GM18520 (cell line): ENCODE data around the gene GABRR1.

Source experiments
- ATAC-seq: cut with Tn5 transposase; IDR thresholded peaks from one replicate; pipeline ENCODE4 v1.9.1; 2021; ENCODE audit not compliant: unreplicated experiment

GABRR1 gene

DNA sequence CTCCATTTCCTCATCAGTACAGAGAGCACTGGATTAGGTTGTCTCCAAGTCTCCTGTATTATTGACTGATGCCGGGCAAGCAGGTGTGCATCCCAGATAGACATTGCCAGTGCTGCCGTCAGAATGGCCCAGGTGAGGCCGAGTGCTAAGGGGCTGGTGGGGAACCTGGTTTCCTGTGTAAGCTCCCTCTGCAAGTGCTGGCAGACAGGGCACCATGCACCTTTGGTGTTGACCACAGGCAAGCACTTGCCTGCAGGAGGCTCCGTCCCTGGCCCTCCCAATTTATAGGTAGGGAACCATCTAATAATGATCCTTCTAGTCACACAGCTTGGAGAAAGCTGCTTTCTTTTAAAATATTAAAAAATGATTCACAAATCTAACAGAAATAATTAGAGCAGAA lies 747 bp downstream of the GABRR1 start:
- ATAC-seq: no peak

DNA sequence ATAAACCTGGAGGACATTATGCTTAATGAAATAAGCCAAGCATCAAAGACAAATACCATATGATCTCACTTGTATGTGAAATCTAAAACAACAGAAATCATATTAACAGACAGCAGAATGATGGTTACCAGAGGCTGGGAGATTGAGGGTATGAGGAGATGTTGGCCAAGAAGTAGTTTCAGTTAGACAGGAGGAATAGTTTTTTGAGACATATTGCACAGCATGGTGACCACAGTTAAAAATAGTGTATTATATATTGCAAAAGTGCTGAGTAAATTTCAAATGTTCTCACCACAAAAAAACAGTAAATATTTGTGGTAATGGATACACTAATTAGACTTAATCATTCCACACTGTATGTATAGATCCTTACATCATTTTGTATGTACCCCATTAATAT lies 1.8 kb downstream of the GABRR1 start:
- no peak for ATAC-seq

DNA sequence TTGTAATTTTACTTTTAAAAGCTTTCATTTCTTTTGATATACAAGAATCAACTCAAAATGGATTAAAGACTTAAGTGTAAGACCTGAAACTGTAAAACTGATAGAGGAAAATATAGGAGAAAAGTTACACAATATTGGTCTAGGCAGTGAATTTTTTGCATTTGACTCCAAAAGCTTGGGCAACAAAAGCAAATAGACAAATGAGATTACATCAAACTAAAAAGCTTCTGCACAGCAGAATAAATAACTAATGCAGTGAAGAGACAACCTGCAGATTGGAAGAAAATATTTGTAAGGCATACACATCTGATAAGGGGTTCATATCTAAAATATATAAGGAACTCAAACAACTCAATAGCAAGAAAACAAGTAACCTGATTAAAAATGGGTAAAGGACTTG lies 3.0 kb downstream of the GABRR1 start:
- no peak for ATAC-seq

DNA sequence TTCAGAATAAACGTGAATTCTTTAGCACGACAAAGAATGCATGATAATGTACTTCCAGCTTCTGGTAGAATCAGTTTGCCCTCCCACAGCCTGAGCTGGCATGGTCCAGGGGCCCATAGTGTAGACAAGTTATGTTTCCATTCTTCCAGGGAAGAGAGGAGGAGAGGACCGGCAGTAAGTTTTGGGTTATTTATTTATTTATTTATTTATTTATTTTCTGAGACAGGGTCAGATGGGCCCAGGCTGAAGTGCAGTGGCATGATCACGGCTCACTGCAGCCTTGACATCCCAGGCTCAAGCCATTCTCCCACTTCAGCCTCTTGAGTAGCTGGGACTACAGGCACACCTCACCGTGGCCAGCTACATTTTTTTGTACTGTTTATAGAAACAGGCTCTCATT lies 4.7 kb downstream of the GABRR1 start:
- no peak for ATAC-seq

DNA sequence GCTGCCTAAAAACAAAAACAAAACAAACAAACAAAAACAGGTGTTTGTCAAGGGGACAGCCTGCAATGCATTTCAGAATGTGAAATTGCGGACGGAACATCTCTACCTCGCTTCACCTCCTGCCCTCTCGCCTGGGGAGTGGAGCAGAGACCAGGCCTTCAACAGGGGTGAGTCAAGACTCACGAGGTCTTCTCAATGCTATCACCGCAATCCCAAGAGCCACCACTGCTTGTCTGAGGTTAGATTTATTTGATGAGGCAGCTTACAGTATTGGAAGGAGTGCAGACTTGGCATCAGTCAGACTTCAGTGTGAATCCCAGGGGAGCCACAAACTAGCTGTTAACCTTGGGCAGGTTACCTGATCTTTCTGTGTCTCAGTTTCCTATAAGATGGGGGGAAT lies 7.7 kb downstream of the GABRR1 start:
- ATAC-seq: no peak

DNA sequence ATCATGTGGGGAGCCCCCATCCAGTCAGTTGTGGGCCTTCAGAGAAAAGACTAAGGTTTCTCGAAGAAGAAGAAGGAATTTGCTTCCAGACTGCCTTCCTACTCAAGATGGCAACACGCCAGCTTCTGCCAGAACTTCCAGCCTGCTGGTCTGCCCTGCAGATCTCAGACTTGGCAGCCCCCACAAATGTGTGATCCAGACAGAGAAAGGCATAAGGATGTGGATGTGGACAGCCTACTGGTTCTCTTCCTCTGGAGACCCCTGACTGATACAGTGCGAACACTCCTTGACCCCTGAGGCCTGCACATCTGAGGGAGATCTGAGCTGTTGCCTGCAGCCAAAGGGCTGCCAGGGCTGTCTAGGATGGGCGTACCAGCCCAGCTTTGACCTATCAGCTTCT lies 8.6 kb downstream of the GABRR1 start:
- no peak for ATAC-seq

DNA sequence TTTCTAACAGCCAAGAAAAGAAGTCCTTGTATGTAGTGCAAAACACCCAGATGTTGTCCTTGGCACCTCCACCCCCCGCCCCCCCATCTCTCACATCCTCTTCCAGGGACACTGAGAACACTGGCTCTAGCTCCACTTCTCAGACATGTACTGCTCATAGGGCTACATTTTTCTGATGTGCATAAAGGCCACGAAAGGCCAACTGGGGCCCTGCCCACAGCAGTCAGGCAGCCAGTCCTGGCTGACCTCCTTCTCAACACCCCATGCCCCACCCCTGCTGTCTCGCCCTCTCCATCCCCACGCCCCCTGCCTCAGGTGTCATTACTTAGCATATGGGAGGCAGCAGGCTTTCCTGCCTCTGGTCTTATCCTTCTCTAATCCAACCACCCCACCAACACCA lies 11.3 kb downstream of the GABRR1 start:
- no peak for ATAC-seq

DNA sequence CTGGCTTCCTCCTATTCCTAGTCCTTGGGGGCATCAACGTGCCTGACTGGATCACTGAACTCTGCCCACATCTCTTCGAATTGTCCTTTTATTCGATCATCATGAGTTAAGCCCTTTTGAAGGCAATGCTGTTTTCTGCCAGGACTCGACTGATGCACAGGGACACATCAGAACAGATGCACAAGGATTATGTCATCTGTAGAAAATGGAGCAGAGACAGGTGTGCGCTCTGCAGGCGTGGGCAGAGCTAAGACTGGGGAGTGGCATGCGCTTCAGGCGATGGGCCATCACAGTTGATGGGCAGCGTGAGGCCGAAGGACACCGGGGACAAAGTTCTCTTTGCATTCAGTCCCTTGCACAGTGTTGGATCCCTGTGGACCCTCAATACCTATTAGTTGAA lies 13.1 kb downstream of the GABRR1 start:
- no peak for ATAC-seq

DNA sequence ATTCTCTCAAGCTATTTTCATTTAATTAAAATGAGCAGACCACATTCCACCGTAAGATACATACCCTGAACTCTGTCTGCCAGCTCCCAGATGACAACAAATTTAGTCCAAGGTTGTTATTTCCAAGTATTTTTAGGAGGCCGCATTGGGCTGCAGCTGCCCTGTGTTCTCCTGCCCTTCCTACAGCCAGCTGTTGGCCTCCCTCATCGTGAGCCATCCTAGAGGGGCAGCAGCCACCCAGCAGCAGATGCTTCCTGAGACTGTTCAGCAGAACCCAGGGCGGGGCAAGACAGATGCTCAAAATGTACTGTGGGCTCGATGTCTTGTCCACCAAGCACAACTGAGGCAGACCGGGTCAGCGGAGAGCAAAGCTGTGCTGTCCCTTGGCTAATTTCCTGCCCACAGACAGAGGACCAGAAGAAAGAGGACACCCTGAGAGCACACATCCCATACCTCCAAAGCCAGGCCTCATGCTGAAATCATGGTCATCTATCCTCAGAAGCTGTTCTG lies 16.4 kb downstream of the GABRR1 start:
- ATAC-seq: no peak

DNA sequence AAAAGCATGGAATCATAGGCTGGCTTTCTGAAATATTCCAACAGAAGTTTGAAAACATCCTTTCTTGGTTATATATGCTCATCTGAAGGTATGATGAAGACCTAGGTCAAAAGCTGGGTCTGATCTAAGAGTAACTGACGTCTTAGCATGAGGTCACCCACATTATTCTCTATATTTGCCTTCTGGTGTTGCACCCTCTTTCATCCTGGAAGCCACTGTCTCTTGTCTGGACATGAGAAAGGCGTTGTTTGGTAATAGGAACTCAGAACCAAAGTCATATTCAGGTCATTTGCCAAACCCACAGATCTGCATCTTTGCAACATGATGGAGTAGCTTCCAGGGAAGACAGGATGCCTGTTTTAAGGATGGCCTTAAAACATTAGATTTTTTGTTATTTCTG lies 17.6 kb downstream of the GABRR1 start:
- no peak for ATAC-seq

DNA sequence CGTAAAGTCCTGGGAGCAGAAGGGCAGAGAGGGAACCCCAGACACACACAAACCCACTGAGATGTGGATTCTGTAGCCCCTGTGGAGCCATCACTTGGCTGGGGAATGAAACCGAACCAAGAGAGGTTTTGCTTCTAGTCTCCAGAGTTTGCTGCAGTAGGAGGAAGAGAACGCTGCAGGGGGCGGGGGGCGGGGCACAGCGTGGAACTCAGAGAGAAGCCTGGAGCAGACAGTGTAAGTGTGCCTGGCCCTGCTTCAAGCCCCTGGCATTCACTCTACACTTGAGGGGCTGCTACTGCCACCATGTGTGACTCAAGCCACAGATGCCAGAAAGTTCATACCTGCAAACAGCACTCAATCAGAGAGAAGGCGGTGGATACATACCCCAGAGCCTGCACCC lies 18.9 kb downstream of the GABRR1 start:
- ATAC-seq: no peak

DNA sequence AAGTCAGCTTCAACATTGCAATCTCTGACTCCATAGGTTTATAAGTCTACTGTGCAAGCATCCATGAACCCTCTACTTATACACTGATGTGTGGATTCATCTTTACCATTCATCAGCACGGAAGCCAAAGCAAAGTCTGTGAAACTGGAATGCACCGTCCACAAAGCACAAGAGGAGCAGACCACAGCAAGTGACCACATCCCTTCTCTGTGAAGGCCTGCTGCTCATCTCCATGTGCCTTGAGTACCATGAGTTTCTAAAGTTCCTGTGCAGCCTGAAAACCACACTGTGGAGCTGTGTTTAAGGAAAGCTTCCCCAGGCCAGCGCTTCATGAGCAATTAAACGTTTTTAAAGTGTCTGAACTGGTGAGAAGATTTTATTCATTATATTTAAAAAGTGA lies 20.0 kb downstream of the GABRR1 start:
- no peak for ATAC-seq

DNA sequence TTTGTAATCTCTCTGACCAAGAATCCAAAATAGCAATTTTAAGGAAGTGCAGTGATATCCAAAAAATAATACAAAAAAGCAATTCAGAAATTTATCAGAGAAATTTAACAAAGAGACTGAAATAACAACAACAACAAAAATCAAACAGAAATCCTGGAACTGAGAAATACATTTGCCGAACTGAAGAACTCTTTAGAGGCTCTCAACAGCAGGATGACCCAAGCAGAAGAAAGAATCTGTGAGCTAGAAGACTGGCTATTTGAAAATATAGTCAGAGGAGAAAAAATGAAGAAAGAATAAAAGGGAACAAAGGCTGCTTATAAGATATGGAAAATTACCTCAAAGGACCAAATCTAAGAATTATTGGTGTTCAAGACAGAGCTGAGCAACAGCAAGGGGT lies 22.6 kb downstream of the GABRR1 start:
- no peak for ATAC-seq

DNA sequence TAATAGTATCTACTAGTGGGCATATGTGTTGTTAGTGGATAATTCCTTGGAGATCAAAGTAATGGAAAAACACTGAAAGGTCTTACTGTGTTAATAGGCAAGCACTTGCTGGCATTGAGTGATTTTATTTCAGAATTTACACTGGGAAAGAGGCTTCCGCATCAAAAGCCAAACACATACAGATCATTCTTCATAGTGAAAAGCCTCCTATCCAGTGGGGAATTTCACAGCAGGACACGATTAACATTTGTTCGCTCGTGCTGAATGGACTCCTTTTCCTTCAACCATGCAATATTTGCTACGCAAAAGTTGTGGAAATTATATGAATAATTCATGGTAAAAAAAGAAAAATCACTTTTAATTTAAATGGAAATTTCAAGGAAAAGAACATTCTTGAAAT lies 26.4 kb downstream of the GABRR1 start:
- ATAC-seq: no peak

DNA sequence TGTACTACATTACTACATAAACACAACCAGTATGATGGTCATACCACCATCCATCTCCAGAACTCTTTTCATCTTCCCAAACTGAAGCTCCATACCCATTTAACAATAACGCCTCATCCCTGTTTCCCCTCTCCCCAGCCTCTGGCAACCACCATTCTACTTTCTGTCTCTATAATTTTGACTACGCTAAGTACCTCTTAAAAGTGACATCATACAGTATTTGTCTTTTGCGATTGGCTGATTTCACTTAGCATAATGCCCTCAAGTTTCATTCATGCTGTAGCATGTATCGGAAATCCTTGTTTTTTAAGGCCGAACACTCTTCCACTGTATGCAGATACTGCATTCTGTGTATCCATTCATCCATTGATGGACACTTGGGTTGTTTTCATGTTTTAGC lies 29.7 kb downstream of the GABRR1 start:
- no peak for ATAC-seq

DNA sequence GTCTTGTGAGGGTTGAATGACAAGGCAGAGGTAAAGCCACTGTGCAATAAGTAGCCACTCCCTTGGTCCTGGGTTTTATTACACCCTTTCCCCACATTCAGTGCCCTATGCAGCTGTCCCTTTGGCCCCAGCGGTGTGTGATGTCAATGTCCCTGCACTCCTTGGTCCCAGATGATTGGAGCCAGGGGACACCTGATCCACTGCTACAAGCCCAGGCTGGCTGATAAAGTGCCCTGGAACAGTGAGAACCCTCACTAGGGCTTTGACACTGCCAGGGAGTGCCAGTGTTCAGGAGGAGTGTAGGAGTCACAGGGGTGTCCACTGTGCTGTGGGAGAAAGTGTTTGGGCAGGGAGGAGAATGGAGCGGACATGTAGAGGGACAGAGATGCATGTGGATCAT lies 30.4 kb downstream of the GABRR1 start:
- ATAC-seq: no peak

DNA sequence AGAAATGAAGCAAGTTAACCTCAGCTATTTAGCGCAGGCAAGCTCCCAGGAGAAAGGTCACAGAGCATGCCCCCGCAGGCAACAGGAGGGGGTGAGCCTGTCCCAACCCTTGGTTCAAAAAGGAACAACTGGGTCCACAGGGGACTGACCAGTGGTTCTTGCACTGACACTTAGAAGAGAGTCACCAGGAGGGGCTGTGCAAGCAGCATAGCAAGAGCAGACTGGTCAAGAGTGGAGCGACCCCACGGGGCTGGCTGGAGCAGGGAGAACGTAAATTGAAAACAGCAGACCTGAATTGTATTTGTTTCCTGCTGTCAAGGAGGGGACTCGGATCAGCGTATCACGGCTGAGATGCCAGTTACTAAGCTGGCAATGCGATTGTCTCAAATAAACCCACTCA lies 32.8 kb downstream of the GABRR1 start:
- no peak for ATAC-seq

DNA sequence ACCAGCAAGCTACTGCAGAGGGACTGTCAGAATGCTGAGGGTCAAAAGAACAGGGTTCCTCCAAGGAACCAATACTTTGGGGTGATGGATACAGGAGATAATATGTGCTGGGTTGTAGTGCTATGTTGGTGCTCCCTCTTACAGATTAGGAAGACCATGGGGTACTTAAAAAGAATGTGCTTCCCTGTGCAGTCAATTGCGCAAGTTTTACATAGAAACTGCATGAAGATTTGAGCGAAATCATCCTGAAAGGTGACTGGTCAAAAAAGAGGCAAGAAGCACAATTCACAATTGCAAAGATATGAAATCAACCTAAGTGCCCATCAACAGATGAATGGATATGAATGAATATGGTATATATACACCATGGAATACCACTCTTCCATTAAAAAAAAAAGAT lies 33.9 kb downstream of the GABRR1 start:
- no peak for ATAC-seq

DNA sequence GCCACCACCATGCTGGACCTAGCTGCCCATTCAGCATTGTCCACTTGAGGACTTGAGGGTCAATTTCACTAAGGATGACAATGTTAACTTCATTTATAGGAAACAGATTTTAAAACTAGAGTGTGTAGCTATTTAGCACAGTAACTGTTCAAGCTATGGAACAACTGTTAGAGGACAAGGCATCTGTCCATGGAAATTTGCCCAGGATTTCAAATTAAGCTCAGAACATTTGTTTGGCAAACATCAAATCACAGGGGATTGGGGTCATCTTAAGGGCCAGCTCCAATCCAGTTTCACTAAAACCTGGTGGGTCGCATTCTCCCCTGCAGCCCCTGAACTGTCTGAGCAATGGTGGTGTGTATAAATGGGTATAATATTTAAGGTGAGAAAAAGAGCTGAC lies 36.2 kb downstream of the GABRR1 start:
- ATAC-seq: no peak

DNA sequence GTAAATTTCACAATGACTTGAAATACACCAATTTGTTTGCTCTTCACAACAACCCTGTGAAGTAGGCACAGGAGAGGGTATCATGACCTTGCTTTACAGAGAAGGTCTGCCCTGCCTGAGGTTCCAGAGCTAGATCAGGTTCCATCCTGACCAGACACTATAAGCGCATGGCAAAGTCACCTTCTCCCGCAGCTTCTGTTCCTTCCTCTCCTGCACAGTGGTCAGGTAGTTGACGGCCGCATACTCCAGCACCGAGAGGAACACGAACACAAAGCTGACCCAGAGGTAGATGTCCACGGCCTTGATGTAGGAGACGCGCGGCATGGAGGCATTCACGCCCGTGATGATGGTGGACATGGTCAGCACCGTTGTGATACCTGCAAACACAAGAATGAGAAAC lies 37.0 kb downstream of the GABRR1 start:
- ATAC-seq: no peak

DNA sequence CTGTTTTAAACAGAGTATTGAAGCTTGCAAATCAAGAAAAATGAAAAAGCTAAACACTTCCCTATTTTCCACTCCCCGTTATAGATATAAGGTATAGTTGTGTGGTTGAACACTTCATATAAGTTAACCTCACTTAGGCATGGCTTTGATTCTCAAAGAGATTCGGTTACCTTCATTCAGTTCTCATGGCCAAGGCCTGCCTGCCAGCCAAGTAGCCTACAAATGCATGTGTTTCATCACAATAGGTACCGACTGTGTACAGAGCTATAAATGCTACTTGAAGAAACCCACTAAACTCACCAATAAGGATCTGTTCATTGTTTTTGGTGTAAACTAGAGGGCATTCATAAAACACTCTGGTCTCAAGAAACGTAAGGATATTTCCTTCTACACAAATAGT lies 43.5 kb downstream of the GABRR1 start:
- no peak for ATAC-seq

DNA sequence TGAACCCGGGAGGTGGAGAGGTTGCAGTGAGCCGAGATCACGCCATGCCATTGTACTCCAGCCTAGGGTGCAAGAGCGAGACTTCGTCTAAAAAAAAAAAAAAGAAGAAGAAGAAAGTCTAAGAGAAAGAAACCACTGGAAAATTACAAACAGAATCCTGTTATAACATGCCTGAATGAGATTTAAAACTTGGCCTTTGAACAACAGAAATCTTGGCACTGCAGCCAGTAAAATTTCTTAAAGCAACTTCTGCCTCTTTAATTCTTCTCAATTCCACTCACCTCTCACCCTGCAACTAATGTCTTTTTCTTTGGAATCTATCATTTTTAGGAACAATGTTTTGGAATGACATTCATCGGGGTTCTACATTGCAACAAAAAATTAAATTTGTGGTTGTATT lies 45.0 kb downstream of the GABRR1 start:
- ATAC-seq: no peak

DNA sequence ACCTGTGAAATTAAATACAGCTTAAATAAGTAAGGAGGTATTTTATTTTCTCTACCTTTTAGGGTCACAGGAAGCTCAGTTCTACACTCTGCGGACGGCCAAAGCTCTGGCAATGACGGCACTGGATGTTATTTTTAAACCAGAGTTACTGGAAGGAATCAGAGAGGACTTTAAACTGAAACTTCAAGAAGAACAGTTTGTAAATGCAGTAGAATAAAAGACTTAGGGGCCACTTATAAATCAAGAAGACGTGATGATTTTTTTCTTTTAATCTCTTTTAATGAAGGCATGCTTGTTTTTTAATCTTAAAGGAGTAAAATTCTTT lies 55.1 kb downstream of the GABRR1 start:
- no peak for ATAC-seq

DNA sequence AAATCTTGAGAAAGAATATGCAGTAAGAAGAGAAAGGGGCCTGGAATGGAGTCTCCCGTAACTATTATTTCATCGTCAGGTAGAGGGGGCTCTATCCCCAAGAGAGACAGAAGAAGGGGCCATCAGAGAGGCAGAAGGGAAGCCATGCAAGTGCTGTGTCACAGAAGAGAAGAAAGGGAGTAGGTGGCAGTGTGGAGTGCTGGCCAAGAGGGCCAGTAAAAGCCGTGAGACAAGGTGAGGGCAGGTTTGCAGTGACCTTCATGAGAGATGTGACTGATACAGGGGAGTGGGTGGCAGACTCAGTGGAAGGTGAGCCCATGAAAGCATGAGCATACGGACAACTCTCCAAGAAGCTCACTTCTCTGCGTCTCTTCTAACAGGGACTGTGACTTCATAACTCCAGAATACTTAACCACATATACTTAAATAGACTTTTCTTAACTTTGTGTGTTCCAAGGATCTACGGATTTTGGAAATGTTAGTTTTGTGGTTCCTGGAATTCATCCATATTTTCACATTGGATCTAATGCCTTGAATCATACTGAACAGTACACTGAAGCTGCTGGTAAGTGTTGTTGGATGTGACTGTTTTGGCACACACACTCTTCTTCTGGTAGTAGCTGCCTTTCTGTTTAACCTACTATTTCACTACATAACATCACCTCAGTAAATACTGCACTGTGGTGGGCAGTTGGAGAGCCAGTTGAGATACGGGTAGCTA lies 55.7 kb downstream of the GABRR1 start:
- no peak for ATAC-seq
